NCI-H2227 (cell line): Measurements from ENCODE around the gene OASL.
"Not testable (repeated sequence)": the region's sequence is repeated elsewhere in the genome, so short reads cannot be mapped to it uniquely, and the experiment has no call there.

Experiments used
- DNase-seq: peaks from one replicate; lab custom pipeline; 2025; ENCODE audit not compliant: unreplicated experiment; lab: John Stamatoyannopoulos, UW

OASL gene, protein sequence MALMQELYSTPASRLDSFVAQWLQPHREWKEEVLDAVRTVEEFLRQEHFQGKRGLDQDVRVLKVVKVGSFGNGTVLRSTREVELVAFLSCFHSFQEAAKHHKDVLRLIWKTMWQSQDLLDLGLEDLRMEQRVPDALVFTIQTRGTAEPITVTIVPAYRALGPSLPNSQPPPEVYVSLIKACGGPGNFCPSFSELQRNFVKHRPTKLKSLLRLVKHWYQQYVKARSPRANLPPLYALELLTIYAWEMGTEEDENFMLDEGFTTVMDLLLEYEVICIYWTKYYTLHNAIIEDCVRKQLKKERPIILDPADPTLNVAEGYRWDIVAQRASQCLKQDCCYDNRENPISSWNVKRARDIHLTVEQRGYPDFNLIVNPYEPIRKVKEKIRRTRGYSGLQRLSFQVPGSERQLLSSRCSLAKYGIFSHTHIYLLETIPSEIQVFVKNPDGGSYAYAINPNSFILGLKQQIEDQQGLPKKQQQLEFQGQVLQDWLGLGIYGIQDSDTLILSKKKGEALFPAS

DNA sequence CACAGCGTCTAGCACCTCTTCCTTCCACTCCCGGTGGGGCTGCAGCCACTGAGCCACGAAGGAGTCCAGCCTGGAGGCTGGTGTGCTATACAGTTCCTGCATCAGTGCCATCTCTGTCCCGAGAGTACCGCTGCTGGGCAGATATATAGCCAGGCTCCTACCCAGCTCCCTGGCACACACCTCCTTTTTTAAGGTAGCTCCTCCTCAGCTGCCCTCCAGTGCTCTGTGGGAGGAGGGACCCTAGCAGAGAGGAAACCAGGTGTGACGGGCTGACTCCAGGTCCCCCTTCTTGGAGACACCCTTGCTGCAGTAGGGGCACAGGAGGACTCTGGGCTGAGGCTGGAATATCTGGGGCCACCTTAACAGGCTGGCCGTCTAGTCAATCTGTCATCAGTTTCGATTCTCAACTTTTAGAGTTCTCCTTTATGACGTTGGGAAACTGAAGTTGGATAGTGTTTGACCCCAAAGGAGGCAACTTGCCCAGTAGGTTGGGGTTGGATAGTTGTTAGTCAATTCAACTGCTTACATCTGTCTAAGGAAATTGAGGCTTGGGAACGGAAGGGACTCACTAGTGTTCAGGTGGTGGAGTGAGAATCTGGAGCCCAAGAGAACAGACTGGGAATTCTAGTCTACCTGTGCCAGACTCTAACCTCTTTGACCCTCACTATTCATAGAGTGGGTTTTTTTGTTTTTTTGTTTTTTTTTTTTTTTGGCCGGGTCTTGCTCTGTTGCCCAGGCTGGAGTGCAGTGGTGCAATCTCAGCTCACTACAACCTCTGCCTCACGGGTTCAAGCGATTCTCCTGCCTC is at the start of gene OASL:
TSS of gene OASL (minus strand) at position 386 of the 808 bp plus-strand sequence. CDS start at position 111, 275 bp downstream.
- DNase-seq, result no peak

DNA sequence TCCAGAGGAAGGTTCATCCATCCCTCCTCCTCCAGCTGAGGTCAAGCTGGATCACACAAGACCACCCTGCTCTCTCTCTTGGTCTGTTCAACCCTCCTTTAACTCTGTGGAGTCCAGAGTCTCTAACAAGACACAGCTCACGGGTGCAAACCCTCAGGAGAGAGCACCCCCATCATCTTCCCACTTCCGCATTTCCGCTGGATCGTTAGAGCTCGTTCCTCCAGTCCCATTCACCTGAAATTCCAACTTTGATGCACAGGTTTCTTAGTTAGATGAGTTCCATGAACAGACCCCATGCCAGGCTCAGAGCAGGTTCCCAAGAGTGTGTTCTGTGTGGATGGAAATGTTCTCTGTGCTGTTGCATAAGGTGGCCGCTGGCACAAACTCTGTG is 49.1 kb upstream of the OASL start:
- DNase-seq, result no peak

DNA sequence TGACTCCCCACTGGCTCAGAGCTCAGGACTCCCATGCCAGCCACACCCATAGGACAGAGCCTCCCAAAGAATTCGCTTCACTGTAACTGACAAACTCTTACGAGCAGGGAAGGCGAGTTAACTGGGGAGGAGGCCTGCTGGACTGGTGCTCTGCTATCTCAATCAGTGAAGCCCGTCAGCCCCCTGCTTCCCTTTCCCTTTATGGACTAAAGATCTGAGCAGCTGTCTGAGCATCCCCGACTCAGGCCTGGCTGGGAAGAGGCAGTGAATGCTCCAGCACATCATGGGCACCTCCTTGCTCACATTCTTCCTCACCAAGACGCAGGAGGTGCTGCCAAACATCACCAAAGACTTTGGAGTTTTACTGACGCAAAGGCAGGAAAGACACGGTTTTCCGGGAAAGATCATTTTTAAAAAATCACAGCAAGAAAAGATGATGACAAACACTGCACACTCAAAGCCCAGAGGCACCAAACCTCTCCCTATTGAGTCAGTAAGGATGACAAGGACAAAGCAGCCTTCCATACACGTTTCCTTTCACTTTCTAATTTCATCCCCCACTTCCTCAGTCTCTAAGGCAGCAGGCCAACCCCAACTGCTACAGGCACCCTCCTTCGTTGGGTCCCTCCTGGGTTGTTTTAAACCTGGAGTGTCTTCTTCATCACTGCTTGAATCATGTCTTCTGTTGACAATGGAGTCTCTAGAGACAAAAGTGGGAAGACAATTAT is 48.6 kb upstream of the OASL start:
- DNase-seq, result no peak

DNA sequence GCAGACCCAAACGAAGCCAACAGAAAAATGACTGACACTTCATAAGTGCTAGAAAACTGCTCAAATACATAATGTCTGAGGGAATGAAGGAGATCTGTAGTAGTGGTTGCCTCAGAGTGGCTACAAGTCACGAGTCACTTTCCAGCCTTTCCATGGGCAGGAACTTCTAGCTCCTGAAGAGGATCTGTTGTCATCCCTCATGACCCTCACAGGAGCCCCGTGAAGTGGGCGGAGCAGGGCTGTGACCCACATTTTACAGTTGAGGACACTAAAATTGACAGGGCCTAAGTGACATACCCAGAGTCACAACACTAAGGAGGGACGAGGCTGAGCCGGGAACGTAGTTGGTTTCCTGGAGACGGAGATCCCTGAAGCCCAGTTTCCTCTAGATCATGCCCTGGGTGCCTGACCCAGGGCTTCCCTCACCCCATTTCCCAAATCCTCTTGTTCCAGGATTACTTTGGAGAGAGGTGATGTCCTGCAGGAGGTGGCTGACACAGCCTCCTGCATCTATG is 47.8 kb upstream of the OASL start:
- no peak for DNase-seq

DNA sequence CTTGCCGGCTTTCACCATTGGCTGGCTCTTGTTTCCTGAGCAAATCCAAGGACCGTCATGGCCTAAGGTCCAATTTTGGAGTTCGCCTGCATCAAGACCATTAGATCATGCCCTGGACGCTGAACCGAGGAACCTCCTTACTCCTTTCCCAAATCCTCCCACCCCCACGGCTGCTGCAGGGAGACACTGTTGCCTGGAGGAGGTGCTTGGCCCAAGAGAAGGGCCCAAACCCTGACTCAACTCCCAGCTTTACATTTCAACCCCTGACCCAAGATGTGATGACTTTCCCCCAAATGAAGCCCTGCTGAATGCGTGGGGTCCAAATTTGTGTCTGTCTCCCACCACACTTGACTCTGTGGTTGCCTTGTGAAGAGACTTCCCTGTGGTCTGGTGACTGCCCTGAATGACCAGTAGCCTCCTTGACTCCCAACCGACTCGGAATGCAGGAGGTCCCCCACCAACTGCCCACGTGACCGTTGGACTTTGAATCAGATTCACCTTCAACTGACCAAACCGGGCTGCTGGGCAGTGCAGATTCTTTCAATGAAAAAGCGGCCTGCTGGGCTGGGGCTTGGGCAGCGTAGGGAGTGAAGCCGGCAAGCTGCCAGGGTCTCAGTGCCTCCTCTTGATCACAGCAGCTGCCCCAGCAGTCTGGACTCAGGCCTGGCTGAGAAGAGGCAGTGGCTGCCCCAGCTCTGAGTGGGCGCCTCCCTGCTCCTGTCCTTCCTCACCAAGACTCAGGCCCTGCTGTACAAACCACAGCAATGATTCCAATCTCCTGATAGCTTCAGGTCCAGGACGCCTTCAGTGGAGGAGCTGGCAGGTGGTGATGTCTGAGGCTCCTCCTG is 46.7 kb upstream of the OASL start:
- DNase-seq, result no peak

DNA sequence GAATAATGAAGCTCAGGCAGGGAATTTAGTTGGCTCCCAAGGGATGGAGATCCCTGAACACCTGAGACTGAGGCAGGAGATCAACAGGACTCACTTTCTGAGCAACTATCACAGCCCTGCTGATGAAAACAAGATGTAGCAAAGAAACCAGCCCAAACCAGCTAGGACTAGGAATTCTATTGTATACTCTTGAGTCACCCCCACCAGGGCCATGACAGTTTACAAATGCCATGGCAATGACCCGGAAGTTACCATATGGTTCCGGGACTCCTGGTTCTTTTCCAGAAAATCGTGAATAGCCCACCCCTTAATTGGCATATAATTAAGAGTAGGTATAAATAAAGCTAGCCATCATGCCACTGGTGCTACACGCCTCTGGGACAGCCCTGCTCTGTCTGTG is 46.0 kb upstream of the OASL start:
- no peak for DNase-seq

DNA sequence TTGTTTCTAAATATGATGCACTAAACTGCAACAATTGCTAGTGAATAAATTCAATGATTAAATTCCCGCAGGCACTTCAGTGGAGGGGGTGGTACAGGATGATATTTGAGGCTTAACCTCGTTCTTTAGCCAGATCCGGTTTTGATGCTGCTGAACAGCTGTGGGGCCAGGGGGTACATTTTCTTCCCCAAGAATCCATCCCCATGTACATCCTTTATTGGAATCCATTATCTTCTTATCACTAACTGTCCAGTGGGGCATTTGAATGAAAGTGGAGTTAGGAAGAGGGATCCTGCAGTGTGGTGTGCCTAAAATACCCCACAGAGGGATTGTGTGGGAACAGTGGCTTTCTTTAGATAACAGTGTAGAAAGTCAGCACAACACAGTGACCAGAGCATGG is 45.2 kb upstream of the OASL start:
- DNase-seq, result no peak

DNA sequence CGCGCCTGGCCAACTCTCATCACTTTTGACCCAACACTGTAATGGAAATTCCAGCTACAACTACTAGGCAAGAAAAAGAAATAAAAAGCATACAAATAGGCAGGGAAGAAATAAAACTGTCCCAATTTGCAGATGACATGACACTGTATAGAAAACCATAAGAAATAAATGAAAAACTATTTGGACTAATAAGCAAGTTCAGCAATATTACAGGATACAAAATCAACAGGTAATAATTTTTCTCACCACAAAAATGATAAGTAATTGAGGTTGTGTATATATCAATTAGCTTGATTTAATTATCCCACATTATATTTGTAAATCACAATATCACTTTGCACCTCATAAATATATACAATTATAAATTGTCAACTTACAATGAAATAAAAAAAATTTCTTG is 41.9 kb upstream of the OASL start:
- no peak for DNase-seq

DNA sequence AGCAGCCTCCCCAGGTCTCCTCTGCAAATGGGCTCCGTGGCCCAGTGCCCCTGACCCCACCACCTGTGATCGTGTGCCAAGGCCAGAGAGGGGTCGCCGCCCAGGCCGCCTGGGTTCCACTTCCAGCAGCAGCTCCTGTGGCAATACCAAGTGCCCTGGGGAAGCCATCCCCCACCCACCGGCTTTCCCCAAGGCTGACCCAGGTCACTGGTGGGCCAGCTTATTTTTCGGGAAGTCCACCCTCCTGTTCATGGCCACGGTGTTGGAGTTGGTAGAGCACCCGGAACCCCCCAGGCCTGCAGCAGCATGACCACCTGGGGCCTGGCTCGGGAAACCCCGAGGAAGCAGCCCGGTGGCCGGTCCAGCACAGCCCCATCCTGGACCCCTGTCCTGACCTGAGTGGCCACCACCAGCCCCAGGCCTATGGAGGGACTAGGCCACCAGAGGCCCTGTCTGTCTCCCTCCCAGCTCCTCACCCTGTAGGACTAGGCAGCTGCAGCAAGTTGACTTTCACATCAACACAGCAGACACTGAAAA is 40.8 kb upstream of the OASL start:
- no peak for DNase-seq

DNA sequence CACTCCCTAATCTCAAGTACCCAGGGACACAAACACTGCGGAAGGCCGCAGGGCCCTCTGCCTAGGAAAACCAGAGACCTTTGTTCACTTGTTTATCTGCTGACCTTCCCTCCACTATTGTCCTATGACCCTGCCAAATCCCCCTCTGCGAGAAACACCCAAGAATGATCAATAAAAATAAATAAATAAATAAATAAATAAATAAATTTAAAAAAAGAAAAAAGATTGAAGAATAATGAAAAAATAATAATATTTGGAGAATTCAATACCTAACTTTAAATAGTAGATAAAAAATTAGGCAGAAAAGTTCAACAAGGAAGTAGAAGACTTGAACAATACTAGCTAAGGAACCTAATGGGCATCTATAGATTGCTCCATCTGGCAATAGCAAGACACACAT is 38.4 kb upstream of the OASL start:
- not testable (repeated sequence) for DNase-seq

DNA sequence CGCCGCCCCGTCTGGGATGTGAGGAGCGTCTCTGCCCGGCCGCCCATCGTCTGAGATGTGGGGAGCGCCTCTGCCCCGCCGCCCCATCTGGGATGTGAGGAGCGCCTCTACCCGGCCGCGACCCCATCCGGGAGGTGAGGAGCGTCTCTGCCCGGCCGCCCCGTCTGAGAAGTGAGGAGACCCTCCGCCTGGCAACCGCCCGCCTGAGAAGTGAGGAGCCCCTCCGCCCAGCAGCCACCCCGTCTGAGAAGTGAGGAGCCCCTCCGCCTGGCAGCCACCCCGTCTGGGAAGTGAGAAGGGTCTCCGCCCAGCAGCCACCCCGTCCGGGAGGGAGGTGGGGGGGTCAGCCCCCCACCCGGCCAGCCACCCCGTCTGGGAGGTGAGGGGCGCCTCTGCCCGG is 36.9 kb upstream of the OASL start:
- not testable (repeated sequence) for DNase-seq

DNA sequence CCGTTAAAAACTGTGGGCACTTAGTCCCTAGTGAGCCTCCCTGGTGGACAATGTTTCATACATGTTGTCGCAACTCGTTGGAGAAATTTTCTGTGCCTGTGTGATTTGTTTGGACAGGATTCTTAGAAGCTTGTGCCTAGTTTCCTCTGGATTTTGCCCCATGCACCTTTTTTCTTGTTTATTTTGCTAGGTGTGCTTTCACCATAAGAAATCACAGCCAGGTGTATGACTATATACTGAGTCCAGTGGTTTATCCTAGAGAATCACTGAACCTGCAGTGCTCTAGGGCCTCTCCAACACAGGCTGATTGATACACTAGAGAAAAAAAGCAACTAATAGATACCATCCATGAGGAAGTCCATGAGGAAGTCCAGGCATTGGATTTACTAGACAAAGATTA is 33.1 kb upstream of the OASL start:
- no peak for DNase-seq

DNA sequence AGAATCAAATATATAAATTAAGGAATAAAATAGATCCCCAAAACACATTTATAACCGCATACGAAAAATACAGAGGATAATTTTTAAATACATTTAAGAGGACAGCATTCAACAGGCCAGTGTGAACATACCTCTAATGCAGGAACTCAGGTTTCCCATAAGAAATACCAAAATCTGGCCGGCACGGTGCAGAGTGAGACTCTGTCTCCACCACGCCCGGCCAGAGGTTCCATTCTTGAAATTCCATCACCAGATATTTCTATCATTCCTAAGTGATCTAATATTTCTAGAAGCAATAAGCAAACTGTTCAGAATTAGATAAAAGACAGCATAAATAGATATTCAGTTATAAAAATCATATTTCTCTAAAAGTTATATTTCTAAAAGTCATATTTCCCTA is 30.2 kb upstream of the OASL start:
- DNase-seq, result no peak

DNA sequence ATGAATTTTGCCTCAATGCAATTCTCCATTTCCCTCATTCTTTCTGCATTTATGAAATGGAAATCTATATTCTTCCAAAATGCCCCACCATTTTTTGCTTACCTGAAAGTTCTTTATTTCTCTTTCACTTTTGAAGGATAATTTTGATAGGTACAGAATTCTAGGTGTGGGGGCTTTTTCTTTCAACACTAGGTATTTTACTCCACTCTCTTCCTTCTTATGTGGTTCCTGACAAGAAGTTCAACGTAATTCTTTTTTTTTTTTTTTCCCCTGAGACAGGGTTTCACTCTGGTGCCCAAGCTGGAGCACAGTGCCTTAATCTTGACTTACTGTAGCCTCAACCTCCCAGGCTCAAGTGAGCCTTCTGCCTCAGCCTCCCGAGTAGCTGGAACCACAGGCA is 26.3 kb upstream of the OASL start:
- DNase-seq, result no peak

DNA sequence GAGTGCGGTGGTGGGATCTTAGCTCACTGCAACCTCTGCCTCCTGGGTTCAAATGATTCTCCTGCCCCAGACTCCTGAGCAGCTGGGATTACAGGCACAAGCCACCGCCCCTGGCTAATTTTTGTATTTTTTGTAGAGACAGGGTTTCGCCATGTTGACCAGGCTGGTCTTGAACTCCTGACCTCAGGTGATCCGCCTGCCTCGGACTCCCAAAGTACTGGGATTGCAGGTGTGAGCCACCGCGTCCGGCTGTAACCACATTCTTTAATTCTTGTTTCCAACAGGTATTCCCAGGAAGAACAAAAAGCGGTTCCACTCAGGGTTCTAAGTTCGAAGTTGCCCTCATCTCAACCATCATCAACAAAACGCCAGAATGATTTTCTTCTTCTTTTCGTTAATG is 25.5 kb upstream of the OASL start:
- not testable (repeated sequence) for DNase-seq

DNA sequence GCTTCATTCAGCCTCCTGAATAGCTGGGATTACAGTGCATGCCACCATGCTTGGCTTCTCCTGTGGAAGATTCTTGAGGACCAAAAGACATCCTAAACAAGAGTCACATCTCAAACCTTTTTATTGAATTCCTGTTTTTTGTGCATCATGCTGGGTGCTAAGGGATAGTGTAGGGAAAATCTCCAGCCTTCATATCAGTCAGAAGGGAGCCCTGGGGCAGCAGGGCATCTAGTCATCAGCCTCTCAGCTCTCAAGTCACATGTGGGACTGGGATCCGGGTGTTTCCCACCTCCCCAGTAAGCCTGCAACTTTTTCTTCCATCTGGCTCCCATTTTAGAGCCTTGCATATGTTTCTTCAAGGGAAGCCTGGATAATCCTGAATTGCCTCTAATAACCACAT is 25.1 kb upstream of the OASL start:
- DNase-seq, result no peak

DNA sequence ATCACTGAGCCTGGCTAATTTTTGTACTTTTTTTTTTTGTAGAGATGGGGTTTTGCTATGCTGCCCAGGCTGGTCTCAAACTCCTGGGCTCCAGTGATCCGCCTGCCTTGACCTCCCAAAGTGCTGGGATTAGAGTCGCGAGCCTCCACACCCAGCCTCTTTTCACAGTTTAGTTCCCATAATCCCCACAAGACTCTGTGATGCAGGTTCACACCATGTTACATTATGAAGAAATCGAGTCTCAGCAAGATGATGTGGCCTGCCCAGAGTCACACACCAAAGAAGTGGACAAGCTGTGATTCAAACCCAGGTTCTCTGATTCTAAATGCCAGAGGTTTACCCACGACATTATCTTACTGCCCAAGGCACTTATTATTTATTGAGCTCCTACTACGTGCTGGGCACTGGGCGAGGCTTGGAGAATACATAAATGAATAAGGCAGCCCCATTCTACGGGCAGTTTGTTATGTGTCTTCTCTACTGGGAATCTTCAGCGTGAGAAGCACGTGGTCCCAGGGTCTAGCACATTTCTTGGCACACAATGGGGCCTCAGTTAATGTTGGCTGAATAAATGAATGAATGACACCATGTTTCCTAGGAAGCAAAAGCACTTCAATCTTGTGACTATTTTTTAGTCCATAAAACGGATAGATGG is 23.5 kb upstream of the OASL start:
- DNase-seq, result no peak

DNA sequence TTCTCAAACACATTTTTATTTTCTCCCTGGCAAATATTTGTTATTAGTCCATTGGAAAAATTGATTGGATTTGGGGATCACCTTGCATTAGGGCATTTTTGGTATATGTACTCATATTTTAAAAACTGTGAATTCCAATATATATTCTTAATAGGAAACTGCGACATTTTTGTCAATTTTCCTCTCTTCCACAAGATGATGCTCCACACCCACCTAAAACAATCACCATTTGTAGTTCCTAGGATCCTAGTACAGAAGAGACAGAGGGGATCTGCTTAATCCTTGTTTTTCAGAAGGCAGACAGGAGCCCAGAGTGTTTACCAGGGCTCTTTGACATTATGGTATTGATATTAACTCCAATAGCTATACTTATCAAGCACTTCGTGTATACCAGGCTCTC is 22.8 kb upstream of the OASL start:
- no peak for DNase-seq

DNA sequence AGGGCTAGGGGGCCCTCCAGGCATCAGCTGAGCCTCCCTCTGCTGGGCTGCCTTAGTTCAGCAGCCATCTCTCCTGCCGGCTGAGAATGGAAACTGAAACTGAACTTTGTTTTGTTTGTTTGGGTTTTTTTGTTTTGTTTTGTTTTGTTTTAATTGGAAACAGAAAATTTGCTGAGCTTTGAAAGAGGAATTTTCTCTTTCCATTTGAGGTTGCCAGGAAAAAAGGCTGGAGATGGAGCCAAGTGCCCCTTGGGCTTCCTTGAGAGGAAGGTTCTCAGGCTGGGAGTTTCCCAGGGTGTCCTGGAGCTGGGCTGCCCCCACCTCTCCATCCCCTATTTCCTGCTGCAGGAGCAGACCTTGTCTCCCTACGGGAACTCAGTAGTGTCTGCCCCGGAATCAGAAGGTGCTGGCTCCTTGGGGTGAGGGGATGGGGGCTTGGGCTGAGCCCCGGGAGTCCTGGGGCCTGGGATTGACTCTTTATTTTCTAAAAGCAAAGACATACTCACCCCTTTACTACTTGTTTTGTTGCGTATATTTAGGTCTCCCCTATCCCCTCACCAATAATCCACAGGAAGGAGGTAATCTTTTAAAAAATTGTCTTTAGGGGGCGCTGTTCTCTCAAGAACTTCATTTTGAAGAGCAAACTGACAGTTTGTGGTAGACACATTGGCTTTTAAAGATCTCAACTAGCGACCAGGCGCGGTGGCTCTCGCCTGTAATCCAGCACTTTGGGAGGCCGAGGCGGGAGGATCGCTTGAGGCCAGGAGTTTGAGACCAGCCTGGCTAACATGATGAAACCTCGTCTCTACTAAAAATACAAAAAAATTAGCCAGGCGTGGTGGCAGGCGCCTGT is 21.3 kb upstream of the OASL start:
- DNase-seq, result peak; percentile 15
